Ishikawa (cell line): ENCODE data around the gene TST.
A peak's percentile ranks its signal among the peaks of the same experiment; 100 is the strongest.

Experiments
- CEBPB ChIP-seq: IDR thresholded peaks from 2 replicates; pipeline ENCODE4 v1.6.1; 2012
- CREB1 ChIP-seq: IDR thresholded peaks from 2 replicates; pipeline ENCODE4 v1.6.1; 2012; ENCODE audit warnings: low read depth
- EGR1 ChIP-seq: IDR thresholded peaks from 2 replicates; pipeline ENCODE4 v1.6.1; 2012
- EP300 ChIP-seq: IDR thresholded peaks from 2 replicates; pipeline ENCODE4 v1.6.1; 2012; ENCODE audit warnings: borderline replicate concordance
- FOXM1 ChIP-seq: IDR thresholded peaks from 2 replicates; pipeline ENCODE4 v1.6.1; 2012; ENCODE audit warnings: low read depth, borderline replicate concordance
- MAX ChIP-seq: IDR thresholded peaks from 2 replicates; pipeline ENCODE4 v1.6.1; 2012
- NFIC ChIP-seq: IDR thresholded peaks from 2 replicates; pipeline ENCODE4 v1.6.1; 2012
- RAD21 ChIP-seq: IDR thresholded peaks from 2 replicates; pipeline ENCODE4 v1.6.1; 2012; ENCODE audit warnings: low read depth
- REST ChIP-seq: IDR thresholded peaks from 2 replicates; pipeline ENCODE4 v1.6.1; 2012; ENCODE audit warnings: low read depth, mild to moderate bottlenecking
- TAF1 ChIP-seq: IDR thresholded peaks from 2 replicates; pipeline ENCODE4 v1.6.1; 2012; ENCODE audit warnings: low read depth, mild to moderate bottlenecking
- TCF12 ChIP-seq: IDR thresholded peaks from 2 replicates; pipeline ENCODE4 v1.6.1; 2012; ENCODE audit warnings: low read depth
- TEAD4 ChIP-seq: IDR thresholded peaks from 2 replicates; pipeline ENCODE4 v1.6.1; 2012
- USF1 ChIP-seq: IDR thresholded peaks from 2 replicates; pipeline ENCODE4 v1.6.1; 2012
- YY1 ChIP-seq: IDR thresholded peaks from 2 replicates; pipeline ENCODE4 v1.6.1; 2012; ENCODE audit warnings: low read depth
- ZBTB7A ChIP-seq: IDR thresholded peaks from 2 replicates; pipeline ENCODE4 v1.6.1; 2012; ENCODE audit warnings: low read depth

The TST gene

GRCh38 chr22:37019309-37020191, at the start of gene TST, which contains the start of gene MPST:
TST (minus strand) TSS chr22:37019447; CDS start chr22:37018732, 715 bp downstream.
MPST (plus strand) TSS chr22:37019742; CDS start chr22:37019837, 95 bp downstream.
- TF ChIP-seq ZBTB7A (peak; percentile 99), FOXM1 (no peak), TCF12 (peak; percentile 25; the same call in 1 of the 2 replicates), MAX (peak; percentile 5; the same call in 1 of the 2 replicates), YY1 (peak; percentile 56; the same call in 1 of the 2 replicates), TAF1 (peak; percentile 81; the same call in 1 of the 2 replicates), REST (no peak), EP300 (no peak), TEAD4 (no peak)

GRCh38 chr22:37068859-37069258, 49.6 kb upstream of the TST start:
- TF ChIP-seq EP300 (no peak), RAD21 (no peak), EGR1 (no peak), NFIC (no peak)

GRCh38 chr22:37067428-37067827, 48.2 kb upstream of the TST start:
- TF ChIP-seq EGR1 (no peak), TCF12 (no peak), TEAD4 (no peak), FOXM1 (no peak), CEBPB (no peak), REST (no peak)

- TF ChIP-seq ZBTB7A (no peak), CREB1 (no peak), USF1 (no peak), EP300 (no peak), NFIC (no peak), RAD21 (no peak), EGR1 (no peak), REST (no peak), TAF1 (no peak), FOXM1 (no peak), TEAD4 (no peak), TCF12 (no peak)
Measured at GRCh38 chr22:37065961-37066360, 46.7 kb upstream of the TST start.

GRCh38 chr22:37065180-37065579, 45.9 kb upstream of the TST start:
- TF ChIP-seq YY1, result no peak
- no peak for TF ChIP-seq TCF12
- TF ChIP-seq FOXM1, result no peak
- TF ChIP-seq USF1, result no peak
- TF ChIP-seq EGR1, result no peak
- no peak for TF ChIP-seq REST
- TF ChIP-seq ZBTB7A, result no peak
- no peak for TF ChIP-seq TAF1
- no peak for TF ChIP-seq NFIC
- TF ChIP-seq CEBPB, result no peak
- TF ChIP-seq MAX, result no peak
- no peak for TF ChIP-seq RAD21
- no peak for TF ChIP-seq TEAD4
